A549 (cell line): ENCODE measurements around the gene ELP2. TPM values are rescaled to one million over a fixed set of nuclear protein-coding genes. Genes with fewer than 3 reads are reported as not detected.

Source experiments
- ATAC-seq, 2 experiments: fragments of 200-7000 bp in 1 of 2; fragments of >200 bp in 1 of 2; cut with Nextera tagmentation in 1 of 2; cut with Tn5 transposase in 1 of 2; 3 replicates each; pipeline versions ENCODE4 v1.8.0 to v1.9.1; 2018 to 2020; ENCODE audit warnings: mild to moderate bottlenecking in 1 of 2, moderate library complexity in 1 of 2
- CTCF ChIA-PET: fragments of 300-600 bp; sonication (Branson Sonifier 250); formaldehyde crosslinking; extraction: SDS; loops from one replicate; lab custom pipeline; 2021; ENCODE audit warnings: antibody characterized with exemption, inconsistent platforms; lab: Yijun Ruan, JAX
- POLR2A ChIA-PET: fragments of 350-600 bp; formaldehyde crosslinking; extraction: SDS; loops from one replicate; lab custom pipeline; 2021; ENCODE audit warnings: antibody characterized with exemption, inconsistent platforms; lab: Yijun Ruan, JAX
- DNase-seq, 2 experiments: peaks; one replicate each; pipeline versions ENCODE4 v3.0.0 to v3.0.0-alpha.2; 2011 to 2016; ENCODE audit warnings: low read depth in 1 of 2, low spot score in 1 of 2
- FAIRE-seq: peaks from 2 replicates; lab custom pipeline; 2011; peaks lifted over from hg19 to GRCh38; lab: Jason Lieb, UNC
- H3K27ac ChIP-seq, 2 experiments: fragments of >200 bp; sonication (Bioruptor Twin); formaldehyde crosslinking; 3 replicates each; pipeline ENCODE4 v1.5.1; 2016 to 2017
- H3K4me1 ChIP-seq: fragments of >200 bp; sonication (Bioruptor Twin); formaldehyde crosslinking; 3 replicates; pipeline ENCODE4 v1.6.1; 2016
- H3K4me2 ChIP-seq: fragments of >200 bp; sonication (Bioruptor Twin); formaldehyde crosslinking; 3 replicates; pipeline ENCODE4 v1.6.1; 2016
- H3K4me3 ChIP-seq: fragments of >200 bp; sonication (Bioruptor Twin); formaldehyde crosslinking; 3 replicates; pipeline ENCODE4 v1.5.1; 2016
- H3K9me3 ChIP-seq: fragments of >200 bp; sonication (Bioruptor Twin); formaldehyde crosslinking; 3 replicates; pipeline ENCODE4 v1.6.1; 2016
- CBX8 ChIP-seq: fragments of 200-600 bp; sonication (generic); IDR thresholded peaks from 2 replicates; pipeline ENCODE4 v1.6.1; 2016
- CHD2 ChIP-seq: fragments of 150-350 bp; IDR thresholded peaks from 2 replicates; pipeline ENCODE4 v1.6.1; 2014; ENCODE audit warnings: low read length; ENCODE audit not compliant: partially characterized antibody
- CTCF ChIP-seq: fragments of >200 bp; sonication (Bioruptor Twin); formaldehyde crosslinking; IDR thresholded peaks from 3 replicates; pipeline ENCODE4 v1.5.1; 2016
- E2F6 ChIP-seq: IDR thresholded peaks from 2 replicates; pipeline ENCODE4 v1.6.1; 2012; ENCODE audit warnings: low read depth, borderline replicate concordance
- EHF ChIP-seq: fragments of 250-450 bp; sonication (Bioruptor Pico); IDR thresholded peaks from 2 replicates; pipeline ENCODE4 v1.5.0; 2020; ENCODE audit warnings: mild to moderate bottlenecking
- EHMT2 ChIP-seq: fragments of 200-600 bp; sonication (generic); IDR thresholded peaks from 2 replicates; pipeline ENCODE4 v1.6.1; 2016; ENCODE audit warnings: antibody characterized with exemption, low read depth, mild to moderate bottlenecking, moderate library complexity
- FOSL2 ChIP-seq, 2 experiments: fragments of 450-650 bp in 1 of 2; fragments of >200 bp in 1 of 2; sonication (Bioruptor Twin) in 1 of 2; formaldehyde crosslinking; IDR thresholded peaks; 2 replicates each; pipeline versions ENCODE4 v1.5.0 to v1.6.1; 2016 to 2020; ENCODE audit warnings: mild to moderate bottlenecking in 1 of 2, moderate library complexity in 1 of 2
- FOXS1 ChIP-seq: fragments of 250-450 bp; sonication (Bioruptor Pico); IDR thresholded peaks from 2 replicates; pipeline ENCODE4 v1.5.0; 2020; ENCODE audit warnings: mild to moderate bottlenecking, moderate library complexity
- GATA3 ChIP-seq: IDR thresholded peaks from 2 replicates; pipeline ENCODE4 v1.6.1; 2012; ENCODE audit warnings: borderline replicate concordance
- HEYL ChIP-seq: fragments of 250-450 bp; sonication (Bioruptor Pico); IDR thresholded peaks from 2 replicates; pipeline ENCODE4 v1.8.0; 2021; ENCODE audit warnings: mild to moderate bottlenecking, moderate library complexity
- HOXB13 ChIP-seq: fragments of 250-450 bp; sonication (Bioruptor Pico); IDR thresholded peaks from 2 replicates; pipeline ENCODE4 v1.5.0; 2020; ENCODE audit warnings: low read depth, mild to moderate bottlenecking, moderate library complexity
- MAX ChIP-seq: IDR thresholded peaks from 2 replicates; pipeline ENCODE4 v1.6.1; 2012
- MAZ ChIP-seq: fragments of 150-350 bp; IDR thresholded peaks from 2 replicates; pipeline ENCODE4 v1.6.1; 2014; ENCODE audit warnings: antibody characterized with exemption, low read depth, low read length, borderline replicate concordance
- MYC ChIP-seq: IDR thresholded peaks from 2 replicates; pipeline ENCODE4 v1.6.1; 2012; ENCODE audit warnings: mild to moderate bottlenecking, inconsistent platforms, low read length, improper control_type of control experiment, borderline replicate concordance
- NPAS2 ChIP-seq: fragments of 250-450 bp; sonication (Bioruptor Pico); IDR thresholded peaks from 2 replicates; pipeline ENCODE4 v1.8.0; 2022; ENCODE audit warnings: mild to moderate bottlenecking, moderate library complexity, borderline replicate concordance
- POLR2AphosphoS2 ChIP-seq: conservative IDR thresholded peaks from 2 replicates; pipeline ENCODE4 v1.6.1; 2012; ENCODE audit warnings: low read length, improper control_type of control experiment, inconsistent platforms
- RAD21 ChIP-seq, 2 experiments: fragments of >200 bp in 1 of 2; sonication (Bioruptor Twin) in 1 of 2; formaldehyde crosslinking in 1 of 2; IDR thresholded peaks in 1 of 2; conservative IDR thresholded peaks in 1 of 2; 2 replicates in 1 of 2; 3 replicates in 1 of 2; pipeline ENCODE4 v1.6.1; 2012 to 2018; ENCODE audit warnings: inconsistent platforms in 1 of 2
- RARB ChIP-seq: fragments of 250-450 bp; sonication (Bioruptor Pico); IDR thresholded peaks from 2 replicates; pipeline ENCODE4 v1.8.0; 2021; ENCODE audit warnings: mild to moderate bottlenecking, moderate library complexity
- RFX5 ChIP-seq: fragments of 450-650 bp; IDR thresholded peaks from 2 replicates; pipeline ENCODE4 v1.7.1; 2014; ENCODE audit warnings: antibody characterized with exemption, mild to moderate bottlenecking, moderate library complexity
- RNF2 ChIP-seq: fragments of 200-600 bp; sonication (generic); IDR thresholded peaks from 2 replicates; pipeline ENCODE4 v1.6.1; 2016; ENCODE audit warnings: low read depth, mild to moderate bottlenecking, antibody characterized with exemption, moderate library complexity, borderline replicate concordance
- SMC3 ChIP-seq: fragments of >200 bp; sonication (Bioruptor Twin); formaldehyde crosslinking; IDR thresholded peaks from 3 replicates; pipeline ENCODE4 v1.6.1; 2018; ENCODE audit warnings: inconsistent platforms
- SREBF2 ChIP-seq: fragments of 450-650 bp; IDR thresholded peaks from 2 replicates; pipeline ENCODE4 v1.6.1; 2014; ENCODE audit warnings: mild to moderate bottlenecking, moderate library complexity
- TFCP2L1 ChIP-seq: fragments of 250-450 bp; sonication (Bioruptor Pico); IDR thresholded peaks from 2 replicates; pipeline ENCODE4 v1.5.0; 2021; ENCODE audit warnings: mild to moderate bottlenecking
- TP53 ChIP-seq: fragments of 250-450 bp; sonication (Bioruptor Pico); IDR thresholded peaks from 2 replicates; pipeline ENCODE4 v1.5.0; 2021; ENCODE audit warnings: mild to moderate bottlenecking, moderate library complexity
- ZC3H11A ChIP-seq: fragments of 450-650 bp; IDR thresholded peaks from 2 replicates; pipeline ENCODE4 v1.6.1; 2014; ENCODE audit warnings: antibody characterized with exemption, mild to moderate bottlenecking
- ZSCAN20 ChIP-seq: fragments of 250-450 bp; sonication (Bioruptor Pico); IDR thresholded peaks from 2 replicates; pipeline ENCODE4 v1.8.0; 2022; ENCODE audit warnings: mild to moderate bottlenecking, moderate library complexity
- WGBS: methylation state at CpG from one replicate; pipeline ENCODE4 v1.1.6; 2017; ENCODE audit errors: missing lambda C conversion rate; 5-methylcytosine and 5-hydroxymethylcytosine counted together
- polyA plus RNA-seq, 4 experiments: library from polyadenylated mRNA; depleted of rRNA in 3 of 4; stranded (reverse); fragments of >200 nt; fragmentation: RNase III in 1 of 4; extraction: RNeasy Plus Mini Kit Qiagen cat#74134 plus additional on column Dnase treatment in 1 of 4; gene quantifications; 2 replicates in 3 of 4; 3 replicates in 1 of 4; pipeline ENCODE4 v1.2.3, GENCODE V29; 2011 to 2017
- TF ChIP-seq, protein P1 (sequence below): fragments of 250-450 bp; sonication (Bioruptor Pico); IDR thresholded peaks from 2 replicates; pipeline ENCODE4 v1.5.0; 2021; ENCODE audit warnings: mild to moderate bottlenecking, moderate library complexity, borderline replicate concordance
- TF ChIP-seq, protein P2 (sequence below): fragments of 150-350 bp; IDR thresholded peaks from 2 replicates; pipeline ENCODE4 v1.6.1; 2014; ENCODE audit warnings: low read depth, mild to moderate bottlenecking, low read length

Gene ELP2
- polyA plus RNA-seq, 2 of the 4 experiments (the other 2 are of a cell fraction): 28.8 to 73.4 TPM

DNA sequence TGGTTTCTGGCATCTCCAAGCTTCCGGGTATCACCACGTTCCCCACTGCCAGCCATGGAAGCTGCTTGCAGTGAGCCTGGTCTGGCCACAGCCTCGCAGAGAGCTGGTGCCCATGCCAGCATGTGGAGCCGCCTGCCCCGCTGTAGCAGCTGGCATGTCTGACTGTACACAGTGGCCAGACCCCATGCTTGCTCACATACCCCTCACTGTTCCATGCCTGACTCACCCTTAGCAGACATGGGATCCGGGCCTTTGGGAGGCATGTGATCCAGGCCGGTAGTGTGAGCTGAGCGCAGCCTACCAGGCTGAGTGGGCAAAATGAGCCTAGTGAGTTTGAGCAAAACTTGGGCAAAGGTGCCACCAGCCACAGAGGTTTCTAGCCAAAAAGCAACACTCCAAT is 43.5 kb upstream of the ELP2 start (continued):
- TF ChIP-seq GATA3: no peak
- TF ChIP-seq E2F6: no peak
- TF ChIP-seq RARB (CRISPR knock-in tag): no peak
- no peak for TF ChIP-seq CBX8
- TF ChIP-seq MYC: no peak
- TF ChIP-seq RFX5: no peak
- no peak for TF ChIP-seq EHF

DNA sequence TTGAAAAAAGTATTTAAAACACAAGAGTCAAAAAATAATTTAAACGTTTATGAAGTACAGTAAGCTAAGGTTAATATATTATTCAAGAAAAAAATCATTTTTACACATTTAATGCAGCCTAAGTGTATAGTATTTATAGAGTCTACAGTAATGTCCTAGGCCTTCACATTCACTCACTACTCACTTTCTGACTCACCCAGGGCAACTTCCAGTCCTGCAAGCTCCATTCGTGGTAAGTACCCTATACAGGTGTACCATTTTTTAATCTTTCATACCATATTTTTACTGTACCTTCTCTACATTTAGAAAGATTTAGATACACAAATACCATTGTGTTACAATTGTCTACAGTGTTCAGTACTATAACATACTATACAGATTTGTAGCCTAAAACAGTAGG is 41.4 kb upstream of the ELP2 start:
- 38% methylated on average over 2 of the region's 2 CpGs for WGBS
- Histone ChIP-seq H3K4me2 (no peak overlapping the region), H3K27ac (no peak overlapping the region), H3K4me1 (no peaks in the 10 kb centered on the region)
- FAIRE-seq (no peak), DNase-seq (no peak), ATAC-seq (no peak)
- no peak for TF ChIP-seq TP53 (CRISPR knock-in tag)
- TF ChIP-seq SREBF2: no peak
- no peak for TF ChIP-seq CTCF
- TF ChIP-seq, protein P1, sequence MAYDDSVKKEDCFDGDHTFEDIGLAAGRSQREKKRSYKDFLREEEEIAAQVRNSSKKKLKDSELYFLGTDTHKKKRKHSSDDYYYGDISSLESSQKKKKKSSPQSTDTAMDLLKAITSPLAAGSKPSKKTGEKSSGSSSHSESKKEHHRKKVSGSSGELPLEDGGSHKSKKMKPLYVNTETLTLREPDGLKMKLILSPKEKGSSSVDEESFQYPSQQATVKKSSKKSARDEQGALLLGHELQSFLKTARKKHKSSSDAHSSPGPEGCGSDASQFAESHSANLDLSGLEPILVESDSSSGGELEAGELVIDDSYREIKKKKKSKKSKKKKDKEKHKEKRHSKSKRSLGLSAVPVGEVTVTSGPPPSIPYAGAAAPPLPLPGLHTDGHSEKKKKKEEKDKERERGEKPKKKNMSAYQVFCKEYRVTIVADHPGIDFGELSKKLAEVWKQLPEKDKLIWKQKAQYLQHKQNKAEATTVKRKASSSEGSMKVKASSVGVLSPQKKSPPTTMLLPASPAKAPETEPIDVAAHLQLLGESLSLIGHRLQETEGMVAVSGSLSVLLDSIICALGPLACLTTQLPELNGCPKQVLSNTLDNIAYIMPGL (CRISPR knock-in tag): no peak
- no peak for TF ChIP-seq SMC3
- TF ChIP-seq NPAS2 (CRISPR knock-in tag): no peak
- no peak for TF ChIP-seq HOXB13 (CRISPR knock-in tag)
- TF ChIP-seq E2F6: no peak
- TF ChIP-seq, all 56 proteins: peak for 0
- H3K9me3 ChIP-seq: no peaks in the 10 kb centered on the region
- CTCF ChIA-PET: no interaction called here
- POLR2A ChIA-PET: no interaction called here
- H3K4me3 ChIP-seq: no peak overlapping the region

- CTCF ChIA-PET: interaction anchor here (1.2 kb wide), 1 partner anchor 71 kb away, joined by 4 read pairs; no protein-coding TSS in a partner anchor
- Histone ChIP-seq H3K4me1 (no peaks in the 10 kb centered on the region), H3K4me3 (no peak overlapping the region), H3K27ac (no peak overlapping the region), H3K4me2 (no peak overlapping the region), H3K9me3 (no peaks in the 10 kb centered on the region)
- 61% methylated on average over 6 of the region's 6 CpGs for WGBS
- ATAC-seq (no peak), DNase-seq (no peak), FAIRE-seq (no peak)
- POLR2A ChIA-PET: no interaction called here
- no peak for TF ChIP-seq MAZ
- no peak for TF ChIP-seq ZSCAN20 (CRISPR knock-in tag)
- TF ChIP-seq EHF: no peak
- no peak for TF ChIP-seq CTCF
- TF ChIP-seq TFCP2L1 (CRISPR knock-in tag): no peak
- TF ChIP-seq POLR2AphosphoS2: no peak
- TF ChIP-seq, protein P2, sequence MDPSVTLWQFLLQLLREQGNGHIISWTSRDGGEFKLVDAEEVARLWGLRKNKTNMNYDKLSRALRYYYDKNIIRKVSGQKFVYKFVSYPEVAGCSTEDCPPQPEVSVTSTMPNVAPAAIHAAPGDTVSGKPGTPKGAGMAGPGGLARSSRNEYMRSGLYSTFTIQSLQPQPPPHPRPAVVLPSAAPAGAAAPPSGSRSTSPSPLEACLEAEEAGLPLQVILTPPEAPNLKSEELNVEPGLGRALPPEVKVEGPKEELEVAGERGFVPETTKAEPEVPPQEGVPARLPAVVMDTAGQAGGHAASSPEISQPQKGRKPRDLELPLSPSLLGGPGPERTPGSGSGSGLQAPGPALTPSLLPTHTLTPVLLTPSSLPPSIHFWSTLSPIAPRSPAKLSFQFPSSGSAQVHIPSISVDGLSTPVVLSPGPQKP: no peak
- TF ChIP-seq FOXS1: no peak
- TF ChIP-seq HEYL (CRISPR knock-in tag): no peak
- no peak for TF ChIP-seq CHD2
- TF ChIP-seq FOSL2 (IDR thresholded peaks at IDR 0.05): no peak
- TF ChIP-seq FOSL2 (CRISPR knock-in tag; IDR thresholded peaks at IDR 0.05): no peak
- no peak for TF ChIP-seq RAD21 (conservative IDR thresholded peaks at IDR 0.05 in 1 of 2, IDR thresholded peaks at IDR 0.05 in 1 of 2)
- TF ChIP-seq MAX: no peak
- no peak for TF ChIP-seq RNF2
- TF ChIP-seq ZC3H11A: no peak
- no peak for TF ChIP-seq EHMT2
Observed at GRCh38 chr18:36089001-36089400, 40.7 kb upstream of the ELP2 start.
